ENCODE measurements around the gene DLST.

- TF ChIP-seq REST (IDR thresholded peaks at IDR 0.05; ENCODE audit: low read depth, low read length) (no peak), CTCF (IDR thresholded peaks at IDR 0.05) (peak; percentile 88), NRF1 (IDR thresholded peaks at IDR 0.05; ENCODE audit: low read depth, low read length) (peak; percentile 17; the same call in 1 of the 2 replicates), TCF12 (IDR thresholded peaks at IDR 0.05) (no peak), FOXJ3 (CRISPR knock-in tag; IDR thresholded peaks at IDR 0.05) (no peak), EP300 (IDR thresholded peaks at IDR 0.05; ENCODE audit: borderline replicate concordance in 1 of 2, low read depth in 1 of 2, low read length in 1 of 2) (no peak), GABPA (IDR thresholded peaks at IDR 0.05; ENCODE audit: low read depth) (no peak), ZBTB33 (IDR thresholded peaks at IDR 0.05; ENCODE audit: borderline replicate concordance, low read depth) (no peak), TAF1 (IDR thresholded peaks at IDR 0.05; ENCODE audit: borderline replicate concordance, low read depth, low read length) (no peak), MAX (IDR thresholded peaks at IDR 0.05; ENCODE audit: low read depth) (no peak), TEAD4 (IDR thresholded peaks at IDR 0.05; ENCODE audit: borderline replicate concordance, insufficient read depth) (no peak), SMC3 (IDR thresholded peaks at IDR 0.05; ENCODE audit: low read depth, low read length) (peak; percentile 87)
Measured at GRCh38 chr14:74945852-74946658, 64.3 kb downstream of the DLST start.
